PC-9 (cell line): ENCODE data around the gene FBXL13. TPM values are rescaled to one million over a fixed set of nuclear protein-coding genes. Genes with fewer than 3 reads are reported as not detected.
"Not testable (repeated sequence)": the region's sequence is repeated elsewhere in the genome, so short reads cannot be mapped to it uniquely, and the experiment has no call there.

ENCODE experiments used
- BruUV-seq: library from RNA; stranded (reverse); fragments of 400-500 nt; replicated peaks from 2 replicates; lab custom pipeline; 2021; lab: Mats Ljungman, UMichigan
- CTCF ChIA-PET: fragments of 300-600 bp; sonication (Branson Sonifier 250); formaldehyde crosslinking; loops from one replicate; lab custom pipeline; 2022; ENCODE audit warnings: antibody characterized with exemption; lab: Charles Lee
- POLR2A ChIA-PET: fragments of 300-600 bp; sonication (Branson Sonifier 250); formaldehyde crosslinking; loops from one replicate; lab custom pipeline; 2022; ENCODE audit warnings: antibody characterized with exemption; ENCODE audit not compliant: unreplicated experiment; lab: Charles Lee
- DNase-seq, 2 experiments: peaks; one replicate each; pipeline versions ENCODE4 v3.0.0 to v3.0.0-alpha.2; 2015 to 2022; ENCODE audit warnings: mixed read lengths in 1 of 2
- H2AFZ ChIP-seq: fragments of 200-600 bp; sonication (generic); 2 replicates; pipeline ENCODE4 v1.8.1; 2017; ENCODE audit warnings: antibody characterized with exemption
- H3F3A ChIP-seq: fragments of 200-600 bp; sonication (generic); 2 replicates; pipeline ENCODE4 v1.8.1; 2017; ENCODE audit warnings: antibody characterized with exemption, mild to moderate bottlenecking, low read depth; ENCODE audit not compliant: insufficient read depth
- H3K27ac ChIP-seq: fragments of 200-600 bp; sonication (generic); 2 replicates; pipeline ENCODE4 v1.6.1; 2016; ENCODE audit warnings: mixed run types
- H3K27me3 ChIP-seq: fragments of 200-600 bp; sonication (generic); 2 replicates; pipeline ENCODE4 v1.6.1; 2016; ENCODE audit warnings: low read depth, mixed run types; ENCODE audit not compliant: insufficient read depth
- H3K36me3 ChIP-seq: fragments of 200-600 bp; sonication (generic); 2 replicates; pipeline ENCODE4 v1.6.1; 2016; ENCODE audit warnings: low read depth, mixed run types
- H3K4me1 ChIP-seq: fragments of 200-600 bp; sonication (generic); replicated peaks from 2 replicates; pipeline ENCODE4 v1.6.1; 2016; ENCODE audit warnings: mixed run types; ENCODE audit not compliant: insufficient read depth
- H3K4me2 ChIP-seq: fragments of 200-600 bp; sonication (generic); 2 replicates; pipeline ENCODE4 v1.6.1; 2017; ENCODE audit warnings: mixed run types
- H3K4me3 ChIP-seq: fragments of 200-600 bp; sonication (generic); 2 replicates; pipeline ENCODE4 v1.6.1; 2016; ENCODE audit warnings: mixed run types
- H3K79me2 ChIP-seq: fragments of 200-600 bp; sonication (generic); 2 replicates; pipeline ENCODE4 v1.6.1; 2017; ENCODE audit warnings: low read depth, mixed run types
- H3K9me2 ChIP-seq: fragments of 200-600 bp; sonication (generic); 2 replicates; pipeline ENCODE4 v1.8.1; 2017; ENCODE audit warnings: mild to moderate bottlenecking; ENCODE audit not compliant: insufficient read depth
- H3K9me3 ChIP-seq: fragments of 200-600 bp; sonication (generic); 2 replicates; pipeline ENCODE4 v1.8.1; 2016; ENCODE audit warnings: low read depth; ENCODE audit not compliant: insufficient read depth
- H4K20me1 ChIP-seq: fragments of 200-600 bp; sonication (generic); 2 replicates; pipeline ENCODE4 v1.8.1; 2017; ENCODE audit not compliant: insufficient read depth
- CTCF ChIP-seq: fragments of 200-600 bp; sonication (generic); conservative IDR thresholded peaks from 2 replicates; pipeline ENCODE4 v1.6.1; 2017; ENCODE audit warnings: mixed run types, antibody characterized with exemption, mild to moderate bottlenecking, moderate library complexity
- EZH2 ChIP-seq: fragments of 200-600 bp; sonication (generic); IDR thresholded peaks from 2 replicates; pipeline ENCODE4 v1.8.0; 2017; ENCODE audit warnings: antibody characterized with exemption, low read depth
- intact Hi-C: fragments of 100-400 bp; cut with micrococcal nuclease; formaldehyde crosslinking; loops from one replicate; pipeline ENCODE4 v1.10.0; 2022; ENCODE audit not compliant: unreplicated experiment
- total RNA-seq: library from RNA; stranded (reverse); gene quantifications from 2 replicates; pipeline ENCODE4 v1.2.3, GENCODE V29; 2021

The FBXL13 gene
- total RNA-seq, 1 experiment from 2014 or later: 19.4 TPM

GRCh38 chr7:102810916-102811315 lies 263.7 kb downstream of the FBXL13 start:
- CTCF ChIA-PET: interaction anchor here (0.7 kb wide), 1 partner anchor 310 kb away, joined by 3 read pairs; no protein-coding TSS in a partner anchor
- Histone ChIP-seq H2AFZ (no peak overlapping the region), H3K36me3 (no peaks in the 10 kb centered on the region), H3K4me3 (no peak overlapping the region), H3K79me2 (no peaks in the 10 kb centered on the region), H3F3A (no peaks in the 10 kb centered on the region; the same call in 1 of the 2 replicates), H4K20me1 (no peaks in the 10 kb centered on the region), H3K4me1 (peaks cover 7% of the 10 kb centered on the region; the same call in 1 of the 2 replicates), H3K9me2 (0 out of 2 replicates have a peak, but pooled peaks cover 3% of the 10 kb centered on the region), H3K27ac (no peak overlapping the region), H3K9me3 (no peaks in the 10 kb centered on the region), H3K4me2 (no peak overlapping the region), H3K27me3 (no peaks in the 10 kb centered on the region)
- BruUV-seq: no TSS peak
- no peak for DNase-seq
- intact Hi-C loops: no loop called here
- POLR2A ChIA-PET: interaction anchor here (0.7 kb wide), 1 partner anchor 93 kb away, joined by 3 read pairs; no protein-coding TSS in a partner anchor
- TF ChIP-seq CTCF: no peak
- no peak for TF ChIP-seq EZH2

GRCh38 chr7:102806613-102807012 lies 268.0 kb downstream of the FBXL13 start:
- Histone ChIP-seq H3K27me3 (no peaks in the 10 kb centered on the region), H3K27ac (no peak overlapping the region), H3K9me2 (0 out of 2 replicates have a peak, but pooled peaks cover 3% of the 10 kb centered on the region), H3K9me3 (no peaks in the 10 kb centered on the region; the same call in 1 of the 2 replicates), H3K79me2 (no peaks in the 10 kb centered on the region), H3K4me3 (no peak overlapping the region), H3F3A (no peaks in the 10 kb centered on the region), H3K4me2 (no peak overlapping the region), H4K20me1 (no peaks in the 10 kb centered on the region), H3K4me1 (no peaks in the 10 kb centered on the region), H2AFZ (no peak overlapping the region), H3K36me3 (no peaks in the 10 kb centered on the region)
- no TSS peak for BruUV-seq
- ChIA-PET CTCF (no interaction called here), POLR2A (no interaction called here)
- DNase-seq: no peak
- intact Hi-C loops: no loop called here
- no peak for TF ChIP-seq EZH2

- BruUV-seq, H3K9me2 ChIP-seq, H3F3A ChIP-seq, DNase-seq, H3K27ac ChIP-seq, H3K9me3 ChIP-seq, H3K4me3 ChIP-seq, intact Hi-C loops, H3K27me3 ChIP-seq, H3K79me2 ChIP-seq, H3K4me2 ChIP-seq, H3K4me1 ChIP-seq, CTCF ChIA-PET, H3K36me3 ChIP-seq, H4K20me1 ChIP-seq, POLR2A ChIA-PET, H2AFZ ChIP-seq: not testable (repeated sequence)
Measured at GRCh38 chr7:102795987-102796595, 278.5 kb downstream of the FBXL13 start.

- H3K36me3 ChIP-seq, H3K4me1 ChIP-seq, intact Hi-C loops, H3K27me3 ChIP-seq, H3K9me2 ChIP-seq, H3K9me3 ChIP-seq, H3K4me2 ChIP-seq, H4K20me1 ChIP-seq, CTCF ChIA-PET, H3K4me3 ChIP-seq, H2AFZ ChIP-seq, DNase-seq, POLR2A ChIA-PET, H3F3A ChIP-seq, H3K79me2 ChIP-seq, BruUV-seq, H3K27ac ChIP-seq: not testable (repeated sequence)
Measured at GRCh38 chr7:102794567-102794966, 280.0 kb downstream of the FBXL13 start.

- BruUV-seq, POLR2A ChIA-PET, DNase-seq, H4K20me1 ChIP-seq, H3K4me2 ChIP-seq, H3K4me1 ChIP-seq, H3F3A ChIP-seq, H3K9me3 ChIP-seq, H3K4me3 ChIP-seq, H3K27ac ChIP-seq, H3K27me3 ChIP-seq, intact Hi-C loops, H2AFZ ChIP-seq, H3K79me2 ChIP-seq, CTCF ChIA-PET, H3K36me3 ChIP-seq, H3K9me2 ChIP-seq: not testable (repeated sequence)
Measured at GRCh38 chr7:102791831-102792230, 282.8 kb downstream of the FBXL13 start.

GRCh38 chr7:102791367-102791766 lies 283.2 kb downstream of the FBXL13 start:
- CTCF ChIA-PET, DNase-seq, POLR2A ChIA-PET: not testable (repeated sequence)

More at GRCh38 chr7:102791367-102791766, 283.2 kb downstream of the FBXL13 start:
- H3K4me1 ChIP-seq, H4K20me1 ChIP-seq, H2AFZ ChIP-seq, H3F3A ChIP-seq, H3K9me3 ChIP-seq, H3K79me2 ChIP-seq, H3K27ac ChIP-seq, H3K4me3 ChIP-seq, H3K36me3 ChIP-seq, BruUV-seq, H3K9me2 ChIP-seq, H3K4me2 ChIP-seq, H3K27me3 ChIP-seq, intact Hi-C loops: not testable (repeated sequence)
